NOMO-1 treated with DMSO at 0.1 percent for 48 hours (cell line): ENCODE results near the gene LRBA.
"Not testable (repeated sequence)": the region's sequence is repeated elsewhere in the genome, so short reads cannot be mapped to it uniquely, and the experiment has no call there.

Experiments used
- DNase-seq: peaks from one replicate; lab custom pipeline; 2025; ENCODE audit not compliant: unreplicated experiment; lab: John Stamatoyannopoulos, UW

Gene LRBA

GRCh38 chr4:151014521-151015458, at the start of gene LRBA:
Gene LRBA, minus strand, starts transcription at chr4:151015284. Its CDS starts 642 bp downstream, at chr4:151014642.
- peak; percentile 72 for DNase-seq

- not testable (repeated sequence) for DNase-seq
Measured at GRCh38 chr4:151063143-151063542, 48.1 kb upstream of the LRBA start.

- no peak for DNase-seq
Measured at GRCh38 chr4:151055539-151055938, 40.5 kb upstream of the LRBA start.

- no peak for DNase-seq
Measured at GRCh38 chr4:151052785-151053184, 37.7 kb upstream of the LRBA start.

GRCh38 chr4:151049430-151049884, 34.4 kb upstream of the LRBA start:
- no peak for DNase-seq

GRCh38 chr4:151048913-151049312, 33.8 kb upstream of the LRBA start:
- DNase-seq, result no peak

GRCh38 chr4:151046609-151047008, 31.5 kb upstream of the LRBA start:
- no peak for DNase-seq

GRCh38 chr4:151045907-151046306, 30.8 kb upstream of the LRBA start:
- no peak for DNase-seq

GRCh38 chr4:151043803-151044515, 28.9 kb upstream of the LRBA start:
- DNase-seq, result no peak

- DNase-seq, result no peak
Measured at GRCh38 chr4:151039733-151040132, 24.6 kb upstream of the LRBA start.

GRCh38 chr4:151038452-151039157, 23.5 kb upstream of the LRBA start:
- DNase-seq, result no peak

- peak; percentile 79 for DNase-seq
Measured at GRCh38 chr4:151035911-151036310, 20.8 kb upstream of the LRBA start.

GRCh38 chr4:151035328-151035727, 20.2 kb upstream of the LRBA start:
- DNase-seq, result no peak

- DNase-seq, result no peak
Measured at GRCh38 chr4:151034829-151035228, 19.7 kb upstream of the LRBA start.

GRCh38 chr4:151031831-151032605, 16.9 kb upstream of the LRBA start:
- peak; percentile 14 for DNase-seq

GRCh38 chr4:151029537-151029936, 14.5 kb upstream of the LRBA start:
- no peak for DNase-seq

GRCh38 chr4:151029006-151029405, 13.9 kb upstream of the LRBA start:
- not testable (repeated sequence) for DNase-seq

GRCh38 chr4:151025759-151026158, 10.7 kb upstream of the LRBA start:
- no peak for DNase-seq

- no peak for DNase-seq
Measured at GRCh38 chr4:151022586-151022985, 7.5 kb upstream of the LRBA start.

GRCh38 chr4:151021637-151022334, 6.7 kb upstream of the LRBA start:
- DNase-seq, result no peak
